ENCODE data around the gene ALOX12.
"Not testable (repeated sequence)": the region's sequence is repeated elsewhere in the genome, so short reads cannot be mapped to it uniquely, and the experiment has no call there.

The ALOX12 gene

DNA sequence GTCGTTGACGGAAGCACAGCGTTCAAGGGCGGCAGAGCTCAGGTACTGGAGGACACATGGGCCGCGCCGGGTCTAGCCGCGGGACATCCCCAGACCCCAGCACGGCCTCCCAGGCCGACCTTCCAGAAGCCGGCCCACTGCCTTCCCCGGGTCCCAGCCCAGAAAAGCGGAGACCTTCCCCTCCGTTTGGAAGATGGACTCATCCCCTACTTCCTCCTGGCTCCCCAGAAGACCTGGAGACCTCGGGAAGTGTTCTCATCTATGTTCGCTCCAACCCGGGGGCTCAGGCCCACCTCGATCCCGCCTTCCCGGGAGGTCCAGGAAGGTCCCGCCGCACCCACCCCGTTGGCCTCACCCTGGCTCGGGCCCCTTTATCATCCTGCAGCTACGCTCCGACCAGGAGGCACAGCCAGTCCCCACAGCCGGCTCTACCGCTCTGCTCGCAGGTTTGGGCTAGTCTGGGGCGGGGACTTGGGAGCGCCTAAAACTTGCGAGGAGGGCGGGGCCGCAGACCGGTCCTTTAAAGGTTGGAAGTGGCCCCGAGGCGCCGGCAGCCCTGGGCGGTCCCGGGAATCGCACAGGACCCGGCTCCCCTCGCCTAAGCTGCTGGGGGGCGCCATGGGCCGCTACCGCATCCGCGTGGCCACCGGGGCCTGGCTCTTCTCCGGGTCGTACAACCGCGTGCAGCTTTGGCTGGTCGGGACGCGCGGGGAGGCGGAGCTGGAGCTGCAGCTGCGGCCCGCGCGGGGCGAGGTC is at the start of gene ALOX12:
Gene ALOX12, plus strand, starts transcription at position 550 of the 756 bp plus-strand sequence. Its CDS starts 69 bp downstream, at position 619.
- no peak for DNase-seq

- no peak for DNase-seq
These were observed 48.1 kb upstream of the ALOX12 start for GRCh38 chr17:6947745-6948144.

GRCh38 chr17:6948562-6948961 is 47.3 kb upstream of the ALOX12 start:
- DNase-seq = peak; percentile 7

GRCh38 chr17:6948976-6949375 is 46.9 kb upstream of the ALOX12 start:
- DNase-seq = no peak

- not testable (repeated sequence) for DNase-seq
These were observed 44.9 kb upstream of the ALOX12 start for GRCh38 chr17:6950938-6951337.

DNA sequence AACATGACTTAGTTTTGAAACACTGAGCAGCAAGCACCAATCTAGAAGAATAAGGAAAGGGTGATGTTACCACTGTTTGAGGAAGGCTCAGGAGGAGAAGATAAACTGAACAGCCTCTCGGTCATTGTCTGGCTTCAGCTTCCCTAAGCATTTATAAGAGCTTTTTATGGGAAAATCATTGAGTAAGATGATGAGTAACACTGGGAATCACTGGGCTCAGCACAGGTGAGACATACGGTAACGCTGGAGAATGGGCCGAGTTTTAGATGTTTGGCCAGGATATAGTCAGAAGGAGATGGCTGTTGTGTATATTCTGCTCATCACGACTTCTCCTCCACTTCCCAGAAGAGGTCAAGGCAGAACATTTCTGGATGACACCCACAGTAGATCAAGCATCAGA is 42.2 kb upstream of the ALOX12 start:
- DNase-seq = no peak

GRCh38 chr17:6959700-6960099 is 36.1 kb upstream of the ALOX12 start:
- DNase-seq = no peak

GRCh38 chr17:6969323-6969726 is 26.5 kb upstream of the ALOX12 start:
- no peak for DNase-seq

- DNase-seq = no peak
These were observed 24.9 kb upstream of the ALOX12 start for GRCh38 chr17:6970992-6971391.

DNA sequence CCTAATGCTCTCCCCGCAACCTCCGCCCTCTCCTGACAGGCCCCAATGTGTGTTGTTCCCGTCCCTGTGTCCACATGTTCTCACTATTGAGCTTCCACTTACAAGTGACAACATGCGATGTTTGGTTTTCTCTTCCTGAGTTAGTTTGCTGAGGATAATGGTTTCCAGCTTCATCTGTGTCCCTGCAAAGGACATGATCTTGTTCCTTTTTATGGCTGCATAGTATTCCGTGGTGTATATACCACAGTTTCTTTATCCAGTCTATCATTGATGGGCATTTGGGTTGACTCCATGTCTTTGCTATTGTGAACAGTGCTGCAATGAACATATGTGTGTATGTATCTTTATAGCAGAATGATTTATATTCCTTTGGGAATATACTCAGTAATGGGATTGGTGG is 16.4 kb upstream of the ALOX12 start:
- not testable (repeated sequence) for DNase-seq

GRCh38 chr17:6981426-6981825 is 14.4 kb upstream of the ALOX12 start:
- no peak for DNase-seq

GRCh38 chr17:6985266-6985665 is 10.6 kb upstream of the ALOX12 start:
- no peak for DNase-seq

- DNase-seq = no peak
These were observed 9.2 kb upstream of the ALOX12 start for GRCh38 chr17:6986676-6987075.

GRCh38 chr17:6989779-6990178 is 6.1 kb upstream of the ALOX12 start:
- no peak for DNase-seq

DNA sequence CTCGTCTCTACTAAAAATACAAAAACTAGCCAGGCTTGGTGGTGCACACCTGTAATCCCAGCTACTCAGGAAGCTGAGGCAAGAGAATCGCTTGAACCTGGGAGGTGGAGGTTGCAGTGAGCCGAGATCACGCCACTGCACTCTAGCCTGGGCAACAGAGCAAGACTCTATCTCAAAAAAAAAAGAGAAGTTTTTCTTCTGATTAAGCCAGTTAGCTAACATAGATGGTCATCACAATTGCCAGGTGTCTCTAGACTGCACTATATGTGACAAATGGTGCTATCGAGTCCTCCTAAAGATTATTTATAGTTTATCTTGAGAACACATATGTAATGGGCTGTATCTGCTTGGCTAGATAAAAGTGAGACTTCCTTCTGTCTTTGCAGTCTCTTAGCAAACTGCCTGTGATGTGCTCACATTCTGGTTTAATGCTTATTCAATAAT is 2.2 kb upstream of the ALOX12 start:
- not testable (repeated sequence) for DNase-seq

DNA sequence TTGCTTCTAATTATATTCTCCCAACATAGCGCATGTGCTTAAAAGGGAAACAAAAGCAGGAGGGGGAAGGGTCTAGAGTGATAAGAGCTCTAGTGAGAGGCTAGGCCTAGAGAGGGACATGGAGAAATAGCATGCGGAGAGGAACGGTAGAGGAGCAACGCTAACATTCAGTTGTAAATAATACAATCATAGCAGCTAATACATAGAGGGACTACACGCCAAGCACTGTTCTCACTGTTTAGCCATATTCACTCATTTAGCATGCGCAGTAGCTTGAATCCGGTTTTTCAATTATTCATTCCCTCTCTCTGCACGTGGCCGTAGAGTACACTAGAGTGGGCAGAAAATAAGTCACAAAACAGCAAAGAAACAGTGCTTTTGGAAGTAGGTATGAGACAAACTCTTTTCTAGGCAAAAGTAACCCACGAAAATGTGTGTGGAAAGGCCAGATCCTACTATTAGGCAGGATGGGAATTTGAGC is 1.7 kb upstream of the ALOX12 start:
- no peak for DNase-seq

- DNase-seq = no peak
These were observed 1.1 kb upstream of the ALOX12 start for GRCh38 chr17:6994666-6995256.

DNA sequence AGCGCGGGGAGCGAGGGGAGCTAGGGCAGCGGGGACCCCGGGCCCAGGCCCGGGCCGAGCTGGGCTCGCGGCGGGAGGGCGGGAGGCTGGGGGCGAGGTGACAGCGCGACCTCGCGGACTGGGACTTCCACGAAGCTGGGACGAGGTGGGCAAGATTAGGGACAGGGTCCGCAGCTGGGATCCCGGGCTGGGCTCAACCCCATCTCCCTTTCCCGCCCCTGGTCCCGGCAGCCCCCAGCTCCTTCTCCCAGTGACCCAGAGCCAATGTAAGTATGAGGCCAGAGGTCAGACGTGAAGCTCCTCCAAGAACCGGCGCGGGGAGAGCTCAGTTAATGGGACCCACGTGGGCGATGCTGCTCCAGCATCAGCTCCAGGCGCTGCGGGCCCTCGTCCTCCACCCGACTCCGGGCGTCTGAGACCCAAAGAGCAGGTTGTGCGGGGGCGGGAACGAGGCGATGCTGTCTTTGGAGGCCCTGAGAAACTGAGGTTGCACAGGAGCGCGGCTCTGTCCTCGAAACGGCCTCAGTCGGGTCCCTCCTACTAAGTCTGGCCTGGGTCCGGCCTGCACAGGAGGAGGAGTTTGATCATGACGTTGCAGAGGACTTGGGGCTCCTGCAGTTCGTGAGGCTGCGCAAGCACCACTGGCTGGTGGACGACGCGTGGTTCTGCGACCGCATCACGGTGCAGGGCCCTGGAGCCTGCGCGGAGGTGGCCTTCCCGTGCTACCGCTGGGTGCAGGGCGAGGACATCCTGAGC is 585 bp downstream of the ALOX12 start:
- no peak for DNase-seq

- DNase-seq = no peak
These were observed 1.3 kb downstream of the ALOX12 start for GRCh38 chr17:6997171-6997570.

DNA sequence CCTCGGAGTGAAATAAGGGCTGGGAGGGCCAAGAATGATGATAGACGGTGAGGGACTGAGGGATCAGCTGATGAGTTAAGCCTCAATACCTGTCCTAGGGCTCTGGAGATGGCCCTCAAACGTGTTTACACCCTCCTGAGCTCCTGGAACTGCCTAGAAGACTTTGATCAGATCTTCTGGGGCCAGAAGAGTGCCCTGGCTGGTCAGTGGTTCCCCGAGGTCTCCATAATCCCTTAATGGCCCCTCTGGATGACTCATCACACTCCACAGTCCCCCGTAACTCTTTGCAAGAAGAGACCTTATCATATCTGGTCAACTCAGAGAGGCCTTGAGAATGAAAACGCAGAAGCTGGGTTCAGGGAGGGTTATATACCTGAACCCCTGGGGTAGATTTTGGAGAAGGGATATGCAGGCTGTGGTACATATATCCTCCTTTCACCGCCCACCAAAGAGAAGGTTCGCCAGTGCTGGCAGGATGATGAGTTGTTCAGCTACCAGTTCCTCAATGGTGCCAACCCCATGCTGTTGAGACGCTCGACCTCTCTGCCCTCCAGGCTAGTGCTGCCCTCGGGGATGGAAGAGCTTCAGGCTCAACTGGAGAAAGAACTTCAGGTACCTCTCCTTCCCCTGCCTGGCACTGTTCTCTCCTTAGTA is 3.1 kb downstream of the ALOX12 start:
- DNase-seq = no peak

DNA sequence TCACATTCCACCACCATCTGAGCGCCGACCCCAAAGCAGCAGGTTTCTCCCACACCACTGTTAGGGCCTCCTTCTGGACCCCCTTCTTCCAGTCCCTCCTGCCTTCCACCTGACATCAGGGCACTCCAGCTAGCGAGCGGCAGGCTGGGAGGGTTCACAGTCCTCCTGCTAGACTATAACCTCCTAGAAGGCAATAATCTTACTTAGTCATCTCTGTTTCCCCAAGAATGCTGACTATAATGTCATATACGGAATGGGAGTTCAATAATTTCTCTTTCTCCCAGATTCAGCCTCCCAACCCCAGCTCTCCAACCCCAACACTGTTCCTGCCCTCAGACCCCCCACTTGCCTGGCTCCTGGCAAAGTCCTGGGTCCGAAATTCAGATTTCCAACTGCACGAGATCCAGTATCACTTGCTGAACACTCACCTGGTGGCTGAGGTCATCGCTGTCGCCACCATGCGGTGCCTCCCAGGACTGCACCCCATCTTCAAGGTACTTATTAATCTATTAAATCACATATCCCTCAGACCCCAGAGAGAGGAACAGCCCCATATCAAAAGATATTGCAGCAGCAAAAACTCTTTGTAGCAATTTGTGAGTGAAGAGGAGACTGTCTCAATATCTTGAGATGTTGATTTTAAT is 5.6 kb downstream of the ALOX12 start:
- DNase-seq = no peak

DNA sequence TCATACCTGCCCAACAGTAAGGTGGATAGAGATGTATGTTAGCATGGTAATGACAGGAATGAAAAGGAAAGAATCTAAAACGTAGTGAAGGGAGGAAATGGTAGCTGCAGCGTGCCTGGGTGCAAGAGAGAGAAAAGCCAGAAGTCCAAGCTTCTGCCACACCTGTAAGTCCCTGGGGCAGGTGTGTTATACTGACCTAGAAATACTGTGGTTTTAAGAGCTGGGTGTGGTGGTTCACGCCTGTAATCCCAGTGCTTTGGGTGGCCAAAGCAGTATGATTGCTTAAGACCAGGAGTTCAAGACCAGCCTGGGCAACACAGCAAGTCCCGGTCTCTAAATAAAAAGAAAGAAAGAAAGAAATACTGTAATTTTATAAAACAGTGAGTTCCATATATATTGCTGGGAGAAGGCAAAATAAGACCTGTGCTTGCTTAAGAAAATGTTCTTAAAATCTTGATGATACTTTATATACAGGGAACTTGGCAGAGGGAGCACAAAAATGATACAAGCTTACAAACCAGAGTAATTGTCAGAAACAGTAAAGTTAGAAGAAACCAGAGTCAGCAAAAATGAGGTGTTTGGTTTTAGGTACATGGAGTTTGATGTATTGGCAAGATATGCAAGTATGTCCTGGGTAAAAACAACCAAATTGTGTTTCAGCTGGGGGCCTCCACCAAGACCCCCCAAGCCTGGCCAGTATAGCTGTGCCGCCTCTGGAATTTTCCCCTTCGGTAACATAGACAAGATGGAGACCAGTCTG is 6.6 kb downstream of the ALOX12 start:
- no peak for DNase-seq

Data from KG1 (cell line).